ENCODE measurements around the gene MYO3A. TPM values are rescaled to one million over a fixed set of nuclear protein-coding genes. Genes with fewer than 3 reads are reported as not detected.
"Not testable (repeated sequence)": the region's sequence is repeated elsewhere in the genome, so short reads cannot be mapped to it uniquely, and the experiment has no call there.

The MYO3A gene
- total RNA-seq, 3 donors from 2014 or later = not detected

DNA sequence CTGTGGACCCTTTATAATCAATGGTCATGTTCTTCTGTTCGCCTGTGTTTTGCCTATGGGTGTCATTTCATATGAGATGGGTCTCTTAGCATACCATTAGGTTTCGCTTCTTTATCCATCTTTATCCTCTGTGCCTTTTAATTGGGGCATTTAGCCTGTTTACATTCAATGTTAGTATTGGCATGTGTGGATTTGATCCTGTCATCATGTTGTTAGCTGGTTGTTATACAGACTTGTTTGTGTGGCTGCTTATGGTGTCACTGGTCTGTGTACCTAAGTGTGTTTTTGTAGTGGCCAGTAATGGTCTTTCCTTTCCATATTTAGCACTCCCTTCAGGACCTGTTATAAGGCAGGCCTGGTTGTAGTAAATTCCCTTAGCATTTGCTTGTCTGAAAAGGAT, 90.3 kb downstream of the MYO3A start:
- H3K4me1 Mint-ChIP-seq (ENCODE audit: low read depth) = no peaks in the 10 kb centered on the region
- H3K27me3 Mint-ChIP-seq (ENCODE audit: low read depth) = peaks cover 5% of the 10 kb centered on the region
- H3K9me3 Mint-ChIP-seq = no peaks in the 10 kb centered on the region
- ATAC-seq (no peak), DNase-seq (no peak)
- no peaks in the 10 kb centered on the region for H3K36me3 Mint-ChIP-seq (ENCODE audit: insufficient read depth)
- no peak overlapping the region for H3K4me3 Mint-ChIP-seq

DNA sequence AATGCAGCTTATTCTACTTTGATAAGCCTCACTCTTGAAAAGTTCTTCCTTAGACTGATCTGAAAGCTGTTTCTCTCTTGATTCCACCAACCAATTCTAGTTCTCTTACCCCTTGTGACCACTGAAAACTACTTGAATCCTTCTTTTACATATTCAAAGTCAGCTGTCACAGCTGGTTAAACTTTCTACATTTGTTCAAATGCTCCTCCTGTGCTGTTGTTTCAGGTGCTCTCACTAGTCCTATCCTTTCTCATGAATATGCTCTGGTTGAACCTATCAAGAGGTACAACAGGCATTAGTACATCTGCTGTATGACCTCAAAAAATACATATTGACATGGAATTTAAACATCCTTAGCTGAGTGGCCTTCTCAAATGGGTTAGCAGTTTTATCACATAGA, 91.5 kb downstream of the MYO3A start:
- H3K36me3 Mint-ChIP-seq (ENCODE audit: insufficient read depth) = no peaks in the 10 kb centered on the region
- H3K27me3 Mint-ChIP-seq (ENCODE audit: low read depth) = peaks cover 5% of the 10 kb centered on the region
- H3K4me3 Mint-ChIP-seq = no peak overlapping the region
- H3K9me3 Mint-ChIP-seq = no peaks in the 10 kb centered on the region
- ATAC-seq (no peak), DNase-seq (no peak)
- no peaks in the 10 kb centered on the region for H3K4me1 Mint-ChIP-seq (ENCODE audit: low read depth)

DNA sequence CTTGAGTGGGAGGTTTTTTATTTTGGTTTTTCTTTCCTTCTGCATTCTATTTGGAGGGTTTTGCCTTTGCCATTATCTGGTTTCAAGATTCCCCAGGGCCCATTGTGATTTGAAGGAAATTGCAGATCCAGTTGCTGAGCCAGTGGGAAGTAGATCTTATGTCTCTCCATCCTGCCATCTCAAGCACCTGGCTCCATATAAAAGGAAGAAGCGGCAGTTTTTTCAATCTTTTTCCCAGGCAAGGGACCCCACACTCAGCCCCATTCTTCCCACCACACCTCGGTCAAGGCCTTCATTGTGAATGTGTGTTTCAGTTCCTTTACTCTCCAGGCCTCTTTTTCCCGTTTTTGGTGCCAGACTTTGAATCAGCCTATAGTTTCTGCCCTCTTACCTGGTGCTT, 95.8 kb downstream of the MYO3A start:
- Mint-ChIP-seq H3K4me3 (no peak overlapping the region), H3K9me3 (no peaks in the 10 kb centered on the region), H3K27me3 (ENCODE audit: low read depth) (no peaks in the 10 kb centered on the region), H3K36me3 (ENCODE audit: insufficient read depth) (no peaks in the 10 kb centered on the region), H3K4me1 (ENCODE audit: low read depth) (no peaks in the 10 kb centered on the region)
- ATAC-seq (no peak), DNase-seq (no peak)

DNA sequence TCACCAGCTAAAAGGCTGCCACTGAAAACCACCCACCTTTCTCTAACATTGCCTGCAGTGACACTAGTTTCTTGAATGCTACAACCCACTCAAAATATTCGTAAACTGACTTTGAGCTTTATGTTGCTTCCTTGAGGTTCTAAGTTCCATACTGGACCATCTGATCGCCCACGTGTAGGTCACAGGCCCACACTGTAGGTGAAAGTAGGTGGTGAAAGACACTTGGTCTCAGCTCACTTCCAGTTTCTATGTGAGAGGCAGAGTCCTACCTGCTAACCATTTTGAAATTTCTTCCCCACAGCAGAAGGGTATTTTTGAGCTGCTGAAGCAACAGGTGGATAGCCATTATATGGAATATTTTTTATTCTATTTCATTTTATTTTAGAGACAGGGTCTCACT, 97.3 kb downstream of the MYO3A start:
- no peaks in the 10 kb centered on the region for H3K27me3 Mint-ChIP-seq (ENCODE audit: low read depth)
- H3K36me3 Mint-ChIP-seq (ENCODE audit: insufficient read depth) = no peaks in the 10 kb centered on the region
- ATAC-seq = no peak
- H3K4me3 Mint-ChIP-seq = no peak overlapping the region
- no peak for DNase-seq
- no peaks in the 10 kb centered on the region for H3K9me3 Mint-ChIP-seq
- H3K4me1 Mint-ChIP-seq (ENCODE audit: low read depth) = no peaks in the 10 kb centered on the region

DNA sequence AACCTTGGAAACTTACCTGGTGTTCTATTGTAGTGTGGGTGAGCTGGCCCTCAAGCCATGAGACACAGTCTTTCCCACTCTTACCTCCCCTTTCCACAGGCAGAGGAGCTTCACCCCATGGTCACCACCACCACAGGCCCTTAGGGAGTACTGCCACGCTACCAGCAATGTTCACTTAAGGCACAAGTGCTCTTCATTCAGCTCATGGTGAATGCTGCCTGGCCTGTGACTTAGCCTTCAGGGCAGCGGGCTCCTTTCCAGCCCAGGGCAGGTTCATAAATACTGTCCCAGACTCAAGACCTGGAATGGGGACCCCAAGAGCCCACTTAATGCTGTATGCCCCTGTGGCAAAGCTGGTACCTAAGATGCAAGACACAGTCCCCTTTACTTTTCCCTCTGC, 109.4 kb downstream of the MYO3A start:
- peaks cover 2% of the 10 kb centered on the region for H3K27me3 Mint-ChIP-seq (ENCODE audit: low read depth)

DNA sequence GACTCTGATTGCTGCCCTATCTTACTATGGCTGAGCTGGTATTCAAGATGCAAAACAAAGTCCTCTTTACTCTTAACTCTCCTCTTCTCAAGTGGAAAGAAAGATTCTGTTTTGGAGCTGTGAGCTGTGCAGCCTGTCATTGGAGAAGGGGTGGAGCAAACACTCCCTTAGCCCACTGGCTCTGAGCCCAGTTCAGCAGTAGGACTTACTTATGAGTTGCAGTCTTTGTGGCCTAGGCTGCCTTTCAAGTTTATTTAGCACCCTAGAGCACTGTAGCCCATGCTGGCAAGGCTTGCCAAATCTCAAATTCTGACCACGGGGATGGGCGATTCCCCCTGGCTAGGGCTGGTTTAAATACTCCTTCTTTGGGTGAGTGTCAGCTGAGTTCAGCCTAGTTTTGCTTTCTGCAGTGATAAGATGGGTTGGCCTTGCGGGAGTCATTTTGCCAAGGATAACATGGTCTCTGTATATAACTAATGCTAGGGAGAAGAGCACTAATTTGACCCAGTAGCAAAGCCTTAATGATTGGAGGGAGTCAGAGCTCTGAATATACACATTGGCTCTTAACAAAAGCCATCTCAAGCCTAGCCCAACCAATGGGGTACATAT, 110.2 kb downstream of the MYO3A start:
- no peak for DNase-seq
- Mint-ChIP-seq H3K4me1 (ENCODE audit: low read depth) (no peaks in the 10 kb centered on the region), H3K4me3 (no peak overlapping the region), H3K27me3 (ENCODE audit: low read depth) (peaks cover 2% of the 10 kb centered on the region), H3K9me3 (peaks cover 13% of the 10 kb centered on the region), H3K36me3 (ENCODE audit: insufficient read depth) (no peaks in the 10 kb centered on the region)
- no peak for ATAC-seq

More for the DNA sequence above, 109.4 kb downstream of the MYO3A start:
- ATAC-seq (no peak), DNase-seq (no peak)
- no peaks in the 10 kb centered on the region for H3K4me1 Mint-ChIP-seq (ENCODE audit: low read depth)
- no peaks in the 10 kb centered on the region for H3K36me3 Mint-ChIP-seq (ENCODE audit: insufficient read depth)
- no peak overlapping the region for H3K4me3 Mint-ChIP-seq
- peaks cover 13% of the 10 kb centered on the region for H3K9me3 Mint-ChIP-seq

DNA sequence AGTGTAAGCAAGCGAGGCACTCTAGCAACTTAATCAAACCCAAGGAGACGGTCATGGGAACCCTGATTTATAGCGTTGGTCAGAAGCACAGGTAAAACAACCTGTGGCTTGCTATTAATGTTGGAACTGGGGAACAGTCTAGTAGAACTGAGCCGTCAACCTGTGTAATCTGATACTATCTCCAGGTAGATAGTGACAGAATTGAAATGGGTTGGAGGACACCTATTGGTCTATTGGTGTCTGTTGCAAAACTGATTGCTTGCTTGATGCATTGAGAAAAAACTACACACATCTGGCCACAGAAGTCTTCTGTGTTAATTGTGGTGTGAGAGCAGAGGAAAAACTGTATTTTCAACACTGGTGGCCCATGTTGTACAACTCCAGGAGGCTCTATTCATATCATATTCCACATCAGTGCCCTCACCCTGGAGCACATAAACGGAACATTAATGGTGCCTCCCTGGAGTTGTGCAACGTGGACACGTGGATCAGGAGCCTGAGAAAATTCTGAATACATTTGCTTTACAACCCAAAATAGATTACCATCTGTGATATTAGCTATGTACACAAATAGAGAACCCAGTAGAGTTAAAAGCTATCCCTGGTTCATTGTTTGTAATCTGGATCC, 112.2 kb downstream of the MYO3A start:
- Mint-ChIP-seq H3K4me3 (no peak overlapping the region), H3K27me3 (ENCODE audit: low read depth) (peaks cover 2% of the 10 kb centered on the region), H3K4me1 (ENCODE audit: low read depth) (no peaks in the 10 kb centered on the region), H3K36me3 (ENCODE audit: insufficient read depth) (no peaks in the 10 kb centered on the region), H3K9me3 (peaks cover 9% of the 10 kb centered on the region)
- ATAC-seq (no peak), DNase-seq (no peak)

DNA sequence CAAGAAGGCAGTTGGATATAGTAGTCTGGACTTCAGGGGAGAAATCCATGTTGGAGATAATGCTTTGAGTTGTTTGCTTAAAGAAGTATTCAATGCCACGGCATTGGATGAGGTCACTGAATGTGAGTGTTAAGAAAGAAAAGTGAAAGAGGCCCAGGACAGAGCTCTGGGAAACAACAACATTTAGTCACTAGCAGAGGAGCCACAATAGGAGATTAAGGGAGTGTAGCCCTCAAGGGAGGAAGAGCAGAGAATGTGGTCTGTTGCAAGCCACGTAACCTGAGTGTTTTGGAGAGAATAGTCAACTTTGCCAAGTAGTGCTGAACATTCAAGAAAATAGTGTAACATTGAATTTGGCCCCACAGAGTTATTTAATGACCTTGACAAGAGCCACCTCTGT, 114.7 kb downstream of the MYO3A start:
- Mint-ChIP-seq H3K27me3 (ENCODE audit: low read depth) (peaks cover 2% of the 10 kb centered on the region), H3K36me3 (ENCODE audit: insufficient read depth) (no peaks in the 10 kb centered on the region), H3K4me1 (ENCODE audit: low read depth) (no peaks in the 10 kb centered on the region), H3K9me3 (no peaks in the 10 kb centered on the region), H3K4me3 (no peak overlapping the region)
- ATAC-seq = no peak
- no peak for DNase-seq

DNA sequence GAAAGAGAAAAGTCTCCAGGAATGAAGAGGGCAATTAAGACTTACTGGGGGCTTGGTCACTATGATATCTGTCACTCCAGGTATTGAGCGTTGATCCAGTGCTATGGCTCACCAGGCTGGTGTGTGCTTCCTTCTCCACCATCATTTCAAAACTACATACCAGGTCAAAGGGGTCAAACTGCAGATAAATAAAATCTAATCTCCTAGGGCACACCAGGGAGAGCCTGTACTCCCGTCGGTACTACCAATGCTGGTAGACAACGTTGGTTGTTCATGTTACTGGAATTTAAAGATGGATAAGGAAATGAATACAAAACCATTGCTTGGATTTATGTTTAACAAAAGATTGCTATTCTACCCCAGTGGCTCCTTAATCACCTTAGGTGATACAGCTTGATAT, 118.3 kb downstream of the MYO3A start:
- Mint-ChIP-seq H3K9me3 (no peaks in the 10 kb centered on the region), H3K4me3 (no peak overlapping the region), H3K36me3 (ENCODE audit: insufficient read depth) (no peaks in the 10 kb centered on the region), H3K4me1 (ENCODE audit: low read depth) (no peaks in the 10 kb centered on the region), H3K27me3 (ENCODE audit: low read depth) (peaks cover 3% of the 10 kb centered on the region)
- DNase-seq = no peak
- ATAC-seq = no peak

DNA sequence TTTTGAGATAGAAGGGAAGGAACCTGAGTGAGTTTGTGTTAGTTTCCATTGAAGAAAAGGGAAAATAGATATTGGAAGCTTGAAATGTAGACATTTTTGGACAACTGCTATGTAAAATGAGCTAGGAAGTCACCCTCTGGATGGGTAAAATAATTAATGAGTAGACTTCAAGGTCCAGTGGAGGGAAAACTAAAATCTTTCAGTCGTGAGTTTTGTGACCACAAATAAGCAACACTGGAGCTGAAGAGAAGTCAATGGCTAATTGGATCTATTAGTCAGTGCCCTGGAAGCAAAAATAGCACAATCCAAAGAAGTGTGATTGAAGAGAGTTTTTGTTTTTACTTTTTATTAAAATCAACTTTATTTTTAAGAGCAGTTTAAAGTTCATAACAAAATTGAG, 123.4 kb downstream of the MYO3A start:
- no peaks in the 10 kb centered on the region for H3K9me3 Mint-ChIP-seq
- H3K4me3 Mint-ChIP-seq = no peak overlapping the region
- peaks cover 4% of the 10 kb centered on the region for H3K27me3 Mint-ChIP-seq (ENCODE audit: low read depth)
- no peaks in the 10 kb centered on the region for H3K36me3 Mint-ChIP-seq (ENCODE audit: insufficient read depth)
- no peaks in the 10 kb centered on the region for H3K4me1 Mint-ChIP-seq (ENCODE audit: low read depth)
- DNase-seq = no peak
- ATAC-seq = no peak

DNA sequence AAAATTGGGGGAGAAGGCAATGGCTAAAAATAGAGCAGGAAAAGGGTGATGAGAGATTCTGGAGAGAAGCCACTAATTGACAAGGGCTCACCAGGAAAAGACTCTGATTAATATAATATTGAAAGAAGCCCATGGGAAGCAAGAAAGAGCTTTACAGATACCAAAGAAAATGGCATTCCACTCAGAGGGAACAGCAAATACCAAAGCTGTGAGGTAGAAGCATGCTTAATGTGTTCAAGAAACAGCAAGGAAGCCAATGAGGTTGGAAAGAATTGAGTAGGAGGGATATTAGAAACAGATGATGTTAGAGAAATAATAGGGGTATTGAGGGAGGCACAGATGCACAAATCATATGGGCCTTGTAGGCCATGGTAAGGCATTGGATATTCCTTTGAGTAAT, 130.1 kb downstream of the MYO3A start:
- Mint-ChIP-seq H3K27me3 (ENCODE audit: low read depth) (peaks cover 2% of the 10 kb centered on the region), H3K36me3 (ENCODE audit: insufficient read depth) (no peaks in the 10 kb centered on the region), H3K4me1 (ENCODE audit: low read depth) (no peaks in the 10 kb centered on the region), H3K4me3 (no peak overlapping the region), H3K9me3 (no peaks in the 10 kb centered on the region)
- DNase-seq (no peak), ATAC-seq (no peak)

DNA sequence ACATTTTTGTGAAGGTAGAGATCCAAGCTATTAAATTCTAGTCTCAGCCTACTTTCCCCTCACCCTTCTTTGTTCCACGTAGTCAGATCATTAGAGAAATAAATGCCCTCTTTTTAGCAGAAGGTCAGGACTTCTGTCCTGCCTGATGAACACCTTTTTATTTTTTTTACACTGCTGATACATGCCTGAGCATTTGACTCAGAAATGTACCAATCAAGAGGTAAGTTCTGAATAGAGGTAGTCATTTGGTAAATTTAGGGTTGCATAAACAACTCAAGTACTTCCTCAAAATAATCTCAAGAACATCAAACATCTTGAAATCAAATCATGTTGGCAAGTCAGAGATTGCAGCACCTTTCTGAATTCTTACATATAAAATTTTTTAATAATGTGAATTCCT, 133.7 kb downstream of the MYO3A start:
- no peak overlapping the region for H3K4me3 Mint-ChIP-seq
- no peaks in the 10 kb centered on the region for H3K36me3 Mint-ChIP-seq (ENCODE audit: insufficient read depth)
- H3K27me3 Mint-ChIP-seq (ENCODE audit: low read depth) = no peaks in the 10 kb centered on the region
- DNase-seq (no peak), ATAC-seq (no peak)
- no peaks in the 10 kb centered on the region for H3K9me3 Mint-ChIP-seq
- no peaks in the 10 kb centered on the region for H3K4me1 Mint-ChIP-seq (ENCODE audit: low read depth)

DNA sequence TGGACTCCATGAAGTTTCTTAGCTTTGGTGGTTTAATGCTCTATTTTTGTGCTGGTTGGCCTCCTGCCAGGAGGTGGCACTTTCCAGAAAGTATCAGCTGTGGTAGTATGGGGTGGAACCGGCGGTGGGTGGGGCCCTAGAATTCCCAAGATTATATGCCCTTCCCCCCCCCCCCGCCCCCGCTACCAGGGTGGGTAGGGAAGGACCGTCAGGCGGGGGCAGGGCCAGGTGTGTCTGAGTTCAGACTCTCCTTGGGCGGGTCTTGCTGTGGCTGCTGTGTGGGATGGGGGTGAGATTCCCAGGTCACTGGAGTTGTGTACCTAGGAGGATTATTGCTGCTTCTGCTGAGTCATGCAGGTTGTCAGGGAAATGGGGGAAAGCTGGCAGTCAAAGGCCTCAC, 146.9 kb downstream of the MYO3A start:
- not testable (repeated sequence) for H3K4me3 Mint-ChIP-seq; H3K9me3 Mint-ChIP-seq; H3K27me3 Mint-ChIP-seq (ENCODE audit: low read depth); DNase-seq; H3K4me1 Mint-ChIP-seq (ENCODE audit: low read depth); ATAC-seq; H3K36me3 Mint-ChIP-seq (ENCODE audit: insufficient read depth)

DNA sequence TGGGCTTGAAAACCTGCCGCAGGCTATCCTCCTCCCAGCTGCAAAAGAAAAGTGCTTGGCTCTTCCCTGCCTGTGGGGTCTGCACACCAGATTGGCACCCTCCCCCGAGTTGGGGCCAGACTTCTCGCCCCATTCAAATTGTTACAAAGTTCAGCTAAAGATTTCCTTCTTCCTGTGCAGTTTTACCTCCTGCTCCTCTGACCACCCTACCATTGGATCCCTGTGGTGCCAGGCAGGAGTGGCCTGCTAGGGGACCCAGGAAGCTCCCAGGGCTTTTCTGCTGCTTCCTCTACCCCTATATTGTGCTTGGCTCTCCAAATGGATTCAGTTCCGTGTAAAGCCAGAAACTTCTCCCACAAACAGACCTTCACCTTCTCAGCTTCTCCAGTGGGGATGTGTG, 147.4 kb downstream of the MYO3A start:
- Mint-ChIP-seq H3K36me3 (ENCODE audit: insufficient read depth) (no peaks in the 10 kb centered on the region), H3K4me3 (no peak overlapping the region), H3K9me3 (no peaks in the 10 kb centered on the region), H3K4me1 (ENCODE audit: low read depth) (no peaks in the 10 kb centered on the region), H3K27me3 (ENCODE audit: low read depth) (peaks cover 8% of the 10 kb centered on the region)
- ATAC-seq (no peak), DNase-seq (no peak)

DNA sequence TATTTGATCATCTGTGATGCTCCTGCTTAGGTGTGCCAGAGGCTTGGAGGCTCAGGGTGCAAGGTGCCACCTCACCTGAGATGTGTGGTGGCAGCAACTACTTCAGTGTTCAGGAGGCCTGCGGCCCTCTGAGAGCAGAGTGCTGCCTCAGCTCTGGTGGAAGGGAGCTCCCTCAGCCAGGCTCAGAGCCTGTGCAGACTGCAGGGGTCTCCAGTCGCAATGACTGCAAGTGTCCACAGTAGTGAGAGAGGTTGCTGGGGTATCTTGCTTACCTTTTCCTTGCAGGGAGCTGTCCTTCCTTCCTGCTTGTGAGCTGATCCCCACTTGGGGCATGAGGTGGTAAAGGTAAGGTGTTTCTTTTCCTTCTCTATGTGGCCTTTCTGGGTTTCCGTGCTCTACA, 151.5 kb downstream of the MYO3A start:
- Mint-ChIP-seq H3K9me3 (no peaks in the 10 kb centered on the region), H3K4me3 (no peak overlapping the region), H3K4me1 (ENCODE audit: low read depth) (no peaks in the 10 kb centered on the region), H3K36me3 (ENCODE audit: insufficient read depth) (no peaks in the 10 kb centered on the region), H3K27me3 (ENCODE audit: low read depth) (peaks cover 8% of the 10 kb centered on the region)
- ATAC-seq = no peak
- no peak for DNase-seq

All from activated T-cell treated with anti-CD3 and anti-CD28 coated beads, Interleukin-2, amount 50 U/mL, for 4 hours (primary cell).